Astrocyte (in vitro differentiated cells and primary cell): Measurements from ENCODE around the gene NOX3.

Experiments used
- CTCF ChIP-seq: IDR thresholded peaks from 2 replicates; pipeline ENCODE4 v1.5.1; 2011; ENCODE audit warnings: low read depth, mild to moderate bottlenecking, inconsistent platforms, low read length, moderate library complexity; ENCODE audit not compliant: insufficient read depth
- EZH2 ChIP-seq: IDR thresholded peaks from 2 replicates; pipeline ENCODE4 v1.6.1; 2012; ENCODE audit warnings: mild to moderate bottlenecking, low read length, inconsistent platforms; ENCODE audit not compliant: insufficient read depth

DNA sequence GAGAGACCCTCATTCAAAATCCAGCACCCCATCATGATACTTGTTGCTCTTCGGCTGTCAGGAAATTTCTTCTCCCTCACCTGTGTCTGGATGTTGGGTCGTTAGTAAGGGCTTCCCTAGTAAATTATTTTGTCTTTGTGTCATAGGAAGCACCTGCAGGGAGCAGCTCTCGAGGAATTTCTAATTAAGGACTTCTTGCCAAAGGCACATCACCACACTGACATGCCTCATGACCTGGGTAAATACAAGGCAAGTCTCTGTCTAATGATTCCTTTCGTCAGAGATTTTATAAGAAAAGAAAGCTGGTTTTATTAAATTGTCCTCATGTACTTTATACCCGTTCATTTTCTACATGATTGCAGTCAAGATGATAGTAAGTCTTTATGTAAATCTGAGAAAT, at the start of gene NOX3:
- no peak for TF ChIP-seq CTCF
- no peak for TF ChIP-seq EZH2
